ENCODE data around the gene GNAS. TPM values are rescaled to one million over a fixed set of nuclear protein-coding genes. Genes with fewer than 3 reads are reported as not detected.
"Not testable (repeated sequence)": the region's sequence is repeated elsewhere in the genome, so short reads cannot be mapped to it uniquely, and the experiment has no call there.

Gene GNAS
- total RNA-seq (2014; rRNA removed; shearing (Covaris generic)) = 580 and 603 TPM in 2 replicates

DNA sequence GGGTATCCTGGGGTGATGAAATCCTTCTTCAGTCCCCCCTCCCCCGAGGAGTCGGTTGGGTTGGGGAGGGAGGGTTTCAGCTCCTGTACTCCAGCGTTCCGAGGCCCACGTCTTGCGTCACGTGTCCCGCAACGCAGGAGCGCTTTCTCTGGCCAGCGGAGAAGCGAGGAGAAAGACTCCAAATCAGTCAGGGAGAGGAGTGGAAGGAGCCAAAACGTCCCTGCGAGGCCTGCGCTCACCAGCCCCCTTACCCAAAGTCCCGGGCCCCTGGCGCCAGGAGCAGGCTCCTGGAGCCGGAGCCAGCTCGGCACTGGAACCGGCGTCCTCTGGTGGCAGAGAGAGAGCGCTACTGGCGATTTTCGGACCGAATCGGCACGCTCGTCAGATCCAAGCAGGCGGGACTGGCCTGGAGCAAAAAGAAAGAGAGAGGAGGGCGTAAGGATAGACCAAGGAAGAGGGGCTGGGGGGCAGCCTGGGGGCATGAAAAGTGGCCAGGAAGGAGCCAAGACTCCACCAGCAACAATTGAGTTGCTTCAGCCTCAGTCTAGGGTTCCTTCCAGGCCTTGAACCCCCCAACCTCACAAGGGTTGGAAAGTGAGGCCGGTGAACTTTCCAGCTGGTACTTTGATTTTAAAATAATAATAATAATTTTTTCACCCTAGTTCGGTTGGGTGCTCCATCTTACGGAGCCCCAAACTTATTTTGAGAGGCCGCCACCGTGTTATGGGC is at the start of gene GNAS:
Gene GNAS (plus strand): TSS at position 174 of the 729 bp plus-strand sequence.
- peak; percentile 18 for DNase-seq (ENCODE audit: low spot score)
- in situ Hi-C loops (cut with HindIII; ENCODE audit: low sequenced_read_pairs) = loop anchor here (25.0 kb wide), 1 partner anchor 610 kb away; no protein-coding TSS in a partner anchor

DNA sequence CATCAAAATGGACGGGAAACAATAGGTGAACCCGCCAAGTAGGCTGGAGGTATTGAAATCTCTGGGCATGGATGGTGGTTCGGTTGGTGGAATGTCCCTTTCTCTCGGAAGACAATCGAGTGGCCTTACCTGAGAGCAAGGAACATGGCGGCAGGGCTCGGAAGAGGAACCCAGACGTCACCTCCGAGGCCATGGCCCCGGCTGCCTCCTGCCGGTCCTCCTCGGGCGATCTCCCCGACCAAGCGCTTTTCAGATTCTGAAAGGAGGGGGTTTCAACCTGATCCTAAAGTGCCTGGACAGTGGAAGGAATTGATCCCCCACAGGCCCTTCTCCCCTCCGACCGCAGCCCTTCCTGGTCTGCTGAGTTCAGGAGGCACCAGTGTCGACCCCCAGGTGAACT is 49.0 kb upstream of the GNAS start:
- in situ Hi-C loops (cut with HindIII; ENCODE audit: low sequenced_read_pairs) = no loop called here
- DNase-seq (ENCODE audit: low spot score) = no peak

DNA sequence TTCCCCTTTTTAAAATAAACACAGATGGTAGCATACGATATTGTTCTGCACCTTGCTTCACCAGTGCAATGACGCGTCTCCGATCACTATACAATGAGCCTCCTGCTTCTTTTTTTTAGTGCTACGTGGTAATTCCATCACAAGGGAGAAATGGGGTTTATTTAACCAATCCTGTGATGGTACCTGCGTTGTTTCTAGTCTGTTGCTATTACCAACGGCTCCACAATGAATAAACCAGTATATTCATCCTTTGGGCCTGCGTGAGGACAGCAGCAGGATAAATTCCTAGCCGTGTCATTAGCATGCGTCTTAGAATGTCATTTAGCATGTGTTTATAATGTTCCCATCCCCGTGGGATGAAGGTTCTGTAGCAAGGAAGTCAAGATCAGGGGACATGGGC is 44.7 kb upstream of the GNAS start:
- no peak for DNase-seq (ENCODE audit: low spot score)
- in situ Hi-C loops (cut with HindIII; ENCODE audit: low sequenced_read_pairs) = no loop called here

DNA sequence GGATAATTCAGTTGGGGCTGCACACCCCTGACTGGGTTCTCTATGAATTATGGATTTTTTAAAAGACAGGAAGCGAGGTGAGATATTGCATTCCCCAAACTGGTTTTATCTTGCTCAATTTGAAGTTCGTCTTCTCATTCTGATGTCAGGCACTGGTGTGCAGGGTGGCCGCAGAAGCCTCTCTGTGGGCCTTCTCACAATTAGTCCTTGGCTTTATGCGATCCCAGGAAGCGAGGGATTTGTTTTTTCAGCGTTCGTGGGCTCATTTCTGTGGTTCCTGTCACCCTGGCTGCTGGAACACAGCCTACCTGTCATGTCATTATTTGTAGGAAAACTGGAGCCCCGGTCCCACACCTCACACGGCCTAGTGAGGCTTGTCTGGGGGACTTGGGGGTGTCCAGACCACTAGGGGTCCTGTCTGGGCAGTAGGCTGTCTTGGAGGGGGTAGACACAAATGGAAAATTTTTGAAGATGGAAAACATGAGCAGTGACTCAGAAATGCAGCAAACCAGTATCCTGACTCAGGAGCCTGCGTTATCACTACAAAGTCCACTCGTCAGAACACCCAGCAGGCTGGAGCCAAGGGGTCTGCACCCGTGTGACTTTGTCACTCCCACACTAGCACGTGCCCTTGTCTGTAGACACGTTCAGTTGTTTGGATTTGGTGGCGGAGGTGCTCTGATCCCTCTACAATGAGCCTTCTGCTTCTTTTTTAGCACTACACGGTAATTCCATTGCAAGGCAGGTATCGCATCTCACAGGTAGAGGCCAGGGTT is 44.1 kb upstream of the GNAS start:
- no peak for DNase-seq (ENCODE audit: low spot score)
- in situ Hi-C loops (cut with HindIII; ENCODE audit: low sequenced_read_pairs) = no loop called here

DNA sequence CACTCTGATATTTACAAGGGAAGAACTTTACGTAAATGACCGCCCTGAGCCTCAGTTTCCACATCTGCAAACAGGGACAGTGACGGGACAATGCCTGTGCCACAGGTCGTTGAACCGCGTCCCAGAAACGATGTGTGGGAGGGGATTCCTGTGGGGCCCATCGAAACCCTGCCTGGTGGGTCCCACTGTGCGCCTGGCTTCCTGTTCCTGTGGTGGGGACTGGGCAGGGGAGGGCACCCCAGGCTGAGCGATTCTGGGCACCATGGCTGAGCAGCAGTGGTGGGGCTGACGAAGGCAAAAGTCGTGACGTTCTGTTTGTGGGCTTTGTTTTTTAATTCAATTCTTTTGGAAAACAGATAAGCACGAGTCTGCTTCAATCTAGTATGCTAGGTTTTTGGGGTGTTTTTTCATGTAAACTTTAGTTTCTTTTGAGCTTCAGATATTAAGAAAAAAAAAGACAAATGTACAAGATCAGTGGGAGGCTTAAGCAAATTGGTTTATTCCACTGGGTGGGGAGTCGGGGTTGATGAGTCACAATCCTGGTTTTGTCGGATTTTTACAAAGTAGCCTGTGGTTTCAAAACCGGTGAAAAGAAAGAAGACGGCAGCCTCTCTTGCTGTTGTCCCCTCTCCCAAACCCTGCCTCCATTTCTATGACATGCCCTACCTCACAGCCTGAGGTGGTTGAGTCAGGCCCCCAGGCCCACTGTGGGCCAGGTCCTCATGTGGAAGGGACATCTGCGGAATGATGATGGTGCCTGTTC is 42.2 kb upstream of the GNAS start:
- in situ Hi-C loops (cut with HindIII; ENCODE audit: low sequenced_read_pairs) = no loop called here
- no peak for DNase-seq (ENCODE audit: low spot score)

DNA sequence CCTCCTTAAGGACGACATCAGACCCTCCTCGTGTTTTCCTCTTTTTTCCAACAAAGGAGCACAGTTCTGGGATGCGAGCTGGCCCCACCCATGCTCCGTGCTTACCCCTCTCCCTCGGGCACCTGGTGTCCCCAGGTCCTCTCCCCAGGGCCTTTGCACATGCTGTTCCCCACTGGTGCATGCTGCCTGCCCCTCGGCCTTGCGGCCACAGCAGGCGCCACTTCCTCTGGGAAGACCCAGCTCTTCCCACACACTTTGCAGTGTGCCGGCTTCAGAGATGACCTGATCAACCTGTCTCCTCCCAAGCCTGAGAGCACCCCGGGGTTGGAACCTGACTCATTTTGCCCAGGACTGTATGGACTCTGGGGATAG is 41.7 kb upstream of the GNAS start:
- no peak for DNase-seq (ENCODE audit: low spot score)
- in situ Hi-C loops (cut with HindIII; ENCODE audit: low sequenced_read_pairs) = no loop called here

DNA sequence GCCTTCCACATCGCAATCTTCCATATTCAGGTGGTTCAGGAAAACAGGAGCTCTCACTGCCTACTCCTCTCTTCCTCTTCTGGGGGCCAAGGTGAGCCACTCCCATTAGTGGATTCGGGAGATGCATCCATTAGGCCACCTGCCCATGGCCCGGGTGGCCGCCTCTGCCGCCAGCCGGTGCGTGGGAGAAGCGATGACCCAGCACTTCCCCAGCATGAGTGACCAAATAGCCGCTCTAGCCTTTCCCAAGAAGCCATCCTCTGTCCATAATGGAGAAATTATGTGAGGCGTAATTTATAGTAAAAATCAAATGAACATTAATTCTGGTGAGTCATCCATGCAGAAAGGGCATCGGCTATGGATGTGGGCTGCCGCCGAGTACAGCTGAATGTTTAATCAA is 41.2 kb upstream of the GNAS start:
- DNase-seq (ENCODE audit: low spot score) = no peak
- in situ Hi-C loops (cut with HindIII; ENCODE audit: low sequenced_read_pairs) = no loop called here

DNA sequence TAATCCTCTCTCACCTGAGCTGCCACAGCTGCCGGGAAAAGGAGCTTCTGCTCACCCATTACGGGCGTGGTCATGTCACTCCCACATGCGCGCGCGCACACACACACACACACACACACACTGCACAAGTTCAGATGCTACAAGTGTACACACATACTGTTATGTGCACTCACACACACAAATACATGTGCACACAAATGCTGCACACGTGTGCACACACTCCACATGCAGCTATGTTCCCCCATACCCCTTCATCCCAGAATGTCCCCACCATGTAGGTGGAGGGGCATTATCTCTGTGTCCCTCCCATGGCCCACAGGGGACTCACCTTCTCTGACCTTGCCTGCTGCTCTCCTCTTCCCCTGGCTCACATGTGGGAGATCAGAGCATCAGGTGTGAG is 39.1 kb upstream of the GNAS start:
- in situ Hi-C loops (cut with HindIII; ENCODE audit: low sequenced_read_pairs) = no loop called here
- DNase-seq (ENCODE audit: low spot score) = no peak

DNA sequence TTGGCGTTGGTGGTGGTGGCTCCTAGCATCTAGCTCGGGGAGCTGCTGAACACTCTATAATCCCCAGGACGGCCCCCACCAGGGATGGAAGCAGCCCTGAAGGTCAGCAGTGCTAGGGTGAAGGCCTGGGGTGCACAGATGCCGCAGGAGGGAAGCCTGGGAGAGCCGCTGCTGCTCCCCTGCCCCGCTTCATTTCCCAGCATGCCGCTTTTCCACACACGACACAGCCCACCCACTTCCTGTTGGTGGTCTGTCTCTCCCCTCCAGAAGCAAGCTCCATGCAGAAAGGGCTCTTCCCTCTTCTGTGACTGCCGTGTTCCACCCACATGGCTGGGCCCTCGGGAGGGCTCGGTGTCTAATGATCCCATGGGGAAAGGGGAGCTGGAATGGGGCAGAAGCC is 37.1 kb upstream of the GNAS start:
- DNase-seq (ENCODE audit: low spot score) = no peak
- in situ Hi-C loops (cut with HindIII; ENCODE audit: low sequenced_read_pairs) = no loop called here

DNA sequence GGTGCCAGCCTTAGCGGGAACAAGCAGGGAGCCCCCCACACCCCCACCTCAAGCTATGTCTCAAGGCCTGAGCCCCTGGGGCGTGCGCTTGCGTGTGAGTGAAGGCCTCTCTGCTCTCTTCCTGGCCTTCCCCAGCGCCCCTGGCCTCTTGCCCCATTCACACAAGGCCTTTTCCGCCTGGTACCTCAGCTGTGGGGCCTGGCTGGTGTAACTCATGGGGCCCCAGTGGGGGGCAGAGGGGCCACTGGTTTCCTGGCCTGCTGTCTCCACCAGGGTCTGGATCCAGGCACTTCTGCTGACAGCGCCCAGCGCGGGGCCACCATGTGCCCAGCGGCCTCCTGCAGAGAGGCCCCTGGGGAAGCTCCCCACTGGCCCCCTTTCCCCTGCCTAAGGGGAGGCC is 36.5 kb upstream of the GNAS start:
- in situ Hi-C loops (cut with HindIII; ENCODE audit: low sequenced_read_pairs) = no loop called here
- DNase-seq (ENCODE audit: low spot score) = no peak

DNA sequence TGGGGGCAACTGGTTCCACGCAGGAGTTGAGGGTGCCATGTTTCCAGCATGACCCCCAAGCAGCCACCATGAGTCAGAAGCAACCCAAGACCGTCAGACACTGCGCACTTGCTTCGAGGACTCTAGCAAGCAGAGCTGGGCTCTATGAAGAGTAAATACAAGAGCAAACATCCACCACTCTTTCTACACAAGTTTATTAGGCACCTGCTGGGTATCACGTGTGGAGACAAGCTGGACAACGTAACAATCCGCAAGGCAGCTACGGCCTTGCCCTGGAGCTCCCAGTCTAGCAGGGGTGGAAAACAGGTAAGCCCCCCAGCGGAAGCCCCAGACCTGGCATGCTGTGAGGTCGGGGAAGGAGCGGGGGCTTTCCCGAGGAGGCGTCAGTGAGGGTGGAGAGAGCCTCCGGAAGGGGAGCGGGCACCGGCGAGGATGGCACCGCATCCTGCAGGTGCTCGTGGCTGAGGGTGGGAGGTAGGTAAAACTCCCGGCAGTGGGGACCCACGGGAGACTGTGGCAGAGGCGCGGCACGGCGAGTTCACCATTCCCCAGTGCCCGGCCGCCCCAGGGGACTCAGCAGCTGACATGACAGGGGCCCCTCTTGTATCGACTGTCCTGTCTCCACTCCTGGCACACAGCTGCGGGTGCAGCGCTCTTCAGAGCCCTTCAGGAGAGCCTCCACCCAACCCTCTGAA is 35.4 kb upstream of the GNAS start:
- in situ Hi-C loops (cut with HindIII; ENCODE audit: low sequenced_read_pairs) = no loop called here
- no peak for DNase-seq (ENCODE audit: low spot score)

DNA sequence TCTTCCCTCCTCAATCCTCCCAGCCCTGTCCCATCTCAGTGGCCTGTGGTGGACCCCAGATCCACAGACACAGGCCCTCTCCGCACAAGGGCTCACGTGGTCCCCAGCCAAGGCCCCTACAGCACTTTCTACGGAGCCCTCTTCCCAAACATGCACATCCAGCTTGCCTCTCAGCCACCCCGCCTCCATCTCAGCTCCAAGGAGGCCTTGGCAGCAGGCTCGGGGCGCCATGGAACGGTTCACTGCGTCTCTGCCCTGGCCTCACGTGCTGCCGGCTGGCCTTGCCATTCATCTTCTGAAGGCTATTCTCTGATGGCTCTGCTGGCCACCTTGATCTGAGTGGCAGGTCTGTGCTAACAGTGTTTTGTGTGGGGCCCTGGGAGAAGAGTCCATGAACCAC is 34.8 kb upstream of the GNAS start:
- no peak for DNase-seq (ENCODE audit: low spot score)
- in situ Hi-C loops (cut with HindIII; ENCODE audit: low sequenced_read_pairs) = no loop called here

DNA sequence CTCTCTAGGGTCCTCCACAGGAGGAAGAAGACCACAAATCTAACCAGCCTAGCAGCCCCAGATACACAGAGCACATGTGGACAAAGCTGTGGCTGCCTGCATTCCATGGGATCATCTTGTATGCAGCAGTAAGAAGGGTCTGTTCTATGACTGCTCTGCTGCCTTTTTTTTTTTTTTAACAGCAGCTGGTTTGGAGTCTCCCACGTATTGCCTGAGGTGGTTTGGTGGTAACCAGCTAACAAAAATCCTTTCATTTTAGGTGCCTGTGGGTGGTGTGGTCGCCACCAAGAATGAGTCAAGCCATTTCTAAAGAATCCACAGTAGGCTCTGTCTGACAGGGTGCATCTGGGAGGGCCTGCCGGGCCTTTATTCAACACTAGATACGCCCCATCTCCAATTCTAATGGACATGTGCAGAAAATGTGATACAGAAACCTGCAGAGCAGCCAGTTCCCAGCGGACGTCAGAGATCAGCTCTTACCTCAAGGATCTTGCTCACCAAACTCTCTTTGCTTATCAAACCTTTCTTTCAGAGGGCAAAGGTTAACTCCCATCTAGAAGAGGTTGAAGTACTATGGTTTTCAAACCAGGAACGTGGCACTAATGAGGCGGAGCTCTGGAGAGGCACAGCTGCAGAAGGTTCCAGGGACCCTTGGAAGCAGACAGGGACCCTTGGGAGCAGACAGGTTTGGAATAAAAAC is 33.8 kb upstream of the GNAS start:
- no peak for DNase-seq (ENCODE audit: low spot score)
- in situ Hi-C loops (cut with HindIII; ENCODE audit: low sequenced_read_pairs) = no loop called here

DNA sequence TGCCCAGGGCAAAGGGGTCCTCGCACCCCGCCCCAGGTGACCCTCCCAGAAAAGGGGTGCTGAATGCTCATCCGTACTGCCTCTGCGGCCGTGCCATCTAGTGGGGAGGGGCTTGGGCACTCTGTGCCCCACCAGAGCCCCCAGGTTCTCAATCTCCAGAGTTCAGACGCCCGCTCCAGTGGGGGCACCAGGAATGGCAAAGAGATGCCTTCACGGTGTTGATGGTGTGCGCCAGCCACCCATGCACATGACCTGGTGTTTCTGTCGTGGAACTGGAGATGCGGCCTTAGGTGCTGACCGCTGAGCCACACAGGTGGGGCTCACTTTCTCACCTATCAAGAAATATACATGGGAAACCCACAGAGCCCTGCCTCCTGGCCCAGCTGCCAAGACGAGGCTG is 32.6 kb upstream of the GNAS start:
- in situ Hi-C loops (cut with HindIII; ENCODE audit: low sequenced_read_pairs) = no loop called here
- DNase-seq (ENCODE audit: low spot score) = no peak

DNA sequence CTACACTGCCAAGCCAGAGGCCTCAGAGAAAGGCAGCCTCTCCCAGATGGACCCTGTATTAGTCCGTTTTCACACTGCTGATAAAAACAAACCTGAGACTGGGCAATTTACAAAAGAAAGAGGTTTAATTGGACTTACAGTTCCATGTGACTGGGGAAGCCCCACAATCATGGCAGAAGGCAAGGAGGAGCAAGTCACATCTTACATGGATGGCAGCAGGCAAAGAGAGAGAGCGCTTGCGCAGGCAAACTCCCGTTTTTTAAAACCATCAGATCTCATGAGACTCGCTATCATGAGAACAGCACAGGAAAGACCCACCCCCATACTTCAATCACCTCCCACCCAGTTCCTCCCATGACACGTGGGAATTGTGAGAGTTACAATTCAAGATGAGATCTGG is 32.0 kb upstream of the GNAS start:
- DNase-seq (ENCODE audit: low spot score); in situ Hi-C loops (cut with HindIII; ENCODE audit: low sequenced_read_pairs): not testable (repeated sequence)

DNA sequence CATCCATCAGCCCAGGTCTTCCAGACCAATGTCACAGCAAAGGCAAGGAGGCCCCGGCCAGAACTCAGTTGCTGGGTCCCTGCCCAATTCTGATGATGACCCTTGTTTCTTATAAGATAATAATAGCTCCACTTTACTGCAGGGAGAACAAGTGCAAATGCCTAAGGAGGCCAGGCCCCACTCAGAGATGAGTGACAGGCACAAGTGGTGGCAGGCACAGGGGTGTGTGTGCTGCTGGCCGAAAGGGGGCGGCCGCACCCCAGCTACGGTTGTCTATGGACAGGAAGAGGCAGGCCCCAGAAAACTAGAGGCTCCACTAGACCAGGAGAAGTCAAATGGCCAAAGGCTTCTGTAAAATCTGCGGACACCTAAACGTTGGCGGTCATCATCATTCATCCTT is 30.4 kb upstream of the GNAS start:
- DNase-seq (ENCODE audit: low spot score) = no peak
- in situ Hi-C loops (cut with HindIII; ENCODE audit: low sequenced_read_pairs) = no loop called here

DNA sequence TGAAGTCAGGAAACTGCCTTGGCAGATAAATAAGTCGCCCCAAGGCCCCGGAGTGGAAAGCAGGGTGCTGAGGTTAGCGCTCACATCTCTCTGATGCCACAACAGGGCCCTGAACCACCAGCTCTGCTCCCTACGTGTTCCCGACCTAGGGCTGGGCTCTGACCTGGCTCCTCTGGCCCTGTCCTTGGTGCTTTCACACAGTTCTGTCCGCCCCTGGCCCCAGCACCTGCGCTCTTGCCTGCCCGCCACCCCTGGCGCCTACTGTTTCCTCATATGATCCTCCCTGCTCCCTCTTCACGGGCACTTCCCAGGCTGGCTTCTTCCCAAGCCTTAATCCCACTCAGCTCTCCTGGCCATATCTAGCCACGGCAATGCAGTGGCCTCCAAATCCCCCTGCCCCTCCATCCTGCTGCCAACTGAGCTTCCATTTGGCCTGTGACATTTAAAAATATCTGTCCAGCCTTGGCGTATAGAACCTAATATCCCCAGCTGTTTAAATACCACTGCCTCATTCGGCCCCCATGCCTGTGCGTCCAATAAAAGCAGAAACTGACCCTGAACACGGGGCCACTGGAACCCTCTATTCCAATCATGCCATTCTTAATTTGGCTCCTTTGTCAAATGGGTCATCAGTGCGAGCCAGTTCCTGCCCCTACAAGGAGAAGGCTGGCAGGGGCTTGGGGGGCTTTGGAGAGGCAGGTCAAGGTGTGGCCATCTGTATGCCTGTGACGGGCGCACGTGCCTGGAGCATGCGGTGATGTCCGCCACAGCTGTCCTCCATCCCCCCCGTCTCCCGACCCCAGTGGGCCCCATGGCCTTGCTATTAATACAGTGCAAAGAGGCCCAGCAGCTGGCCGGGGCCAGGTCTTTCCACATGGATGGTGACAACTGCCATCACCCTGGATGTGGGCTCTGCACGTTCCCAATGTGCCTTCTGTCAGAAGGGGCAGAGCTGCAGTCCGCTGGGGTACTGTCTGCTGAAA is 29.5 kb upstream of the GNAS start:
- DNase-seq (ENCODE audit: low spot score) = no peak
- in situ Hi-C loops (cut with HindIII; ENCODE audit: low sequenced_read_pairs) = no loop called here

DNA sequence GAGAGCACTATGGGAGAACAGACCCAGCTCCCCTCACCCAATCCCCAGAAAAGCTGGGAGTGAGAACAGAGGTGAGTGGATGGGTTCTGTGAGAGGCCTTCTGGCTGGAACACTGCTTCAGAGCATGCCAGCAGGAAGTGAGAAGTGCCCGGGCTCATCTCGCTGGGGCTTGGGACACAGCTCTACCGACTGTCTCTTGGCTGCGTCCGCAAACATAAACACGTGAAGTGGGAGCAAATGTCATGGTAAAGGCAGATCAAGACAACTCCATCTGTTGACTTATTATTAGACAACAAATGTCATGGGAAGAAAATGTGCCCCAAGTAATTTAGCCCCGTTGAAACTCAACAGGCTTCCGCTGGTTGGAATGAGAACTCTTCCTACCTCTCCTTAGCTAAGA is 27.7 kb upstream of the GNAS start:
- no peak for DNase-seq (ENCODE audit: low spot score)
- in situ Hi-C loops (cut with HindIII; ENCODE audit: low sequenced_read_pairs) = no loop called here
